ENCODE data around the gene ACOT6.
"Not testable (repeated sequence)": the region's sequence is repeated elsewhere in the genome, so short reads cannot be mapped to it uniquely, and the experiment has no call there.

Gene ACOT6

DNA sequence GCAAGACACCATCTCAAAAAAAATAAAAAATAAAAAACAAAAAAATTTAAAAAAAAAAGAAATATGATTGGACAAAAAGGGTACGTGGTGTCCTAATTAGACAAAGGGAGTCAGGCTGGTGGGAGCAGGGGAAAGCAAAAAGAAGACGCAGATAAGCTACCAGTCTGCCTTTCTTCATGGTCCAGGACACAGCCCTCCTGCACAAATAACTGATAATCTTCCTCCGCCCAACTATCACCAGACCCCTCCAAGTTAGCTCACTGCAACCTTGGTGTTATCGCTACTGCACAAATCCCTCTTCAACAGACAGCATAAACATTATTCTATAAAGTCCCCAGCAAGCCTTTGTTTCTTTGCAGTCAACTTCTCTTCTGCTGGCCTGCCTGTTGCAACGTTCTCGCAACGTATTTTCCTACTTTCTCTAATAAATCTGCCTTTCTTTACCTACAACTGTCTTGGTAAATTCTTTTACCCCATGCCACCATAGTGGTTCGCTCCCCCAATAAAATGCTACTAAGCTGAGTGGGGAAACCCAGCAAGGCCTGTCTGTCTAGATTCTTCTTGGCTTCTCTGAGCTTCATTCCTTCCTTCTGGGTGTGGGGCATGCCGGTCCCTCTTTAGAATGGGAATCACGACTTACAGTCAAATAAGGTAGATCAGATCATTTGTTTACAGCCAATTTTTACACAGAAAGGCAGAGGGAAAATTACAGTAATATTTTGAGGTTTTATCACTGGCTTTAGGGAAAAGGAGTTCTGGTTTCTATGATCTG lies 17.9 kb downstream of the ACOT6 start:
- Histone ChIP-seq H3F3A (ENCODE audit: insufficient read depth, low read length) (no peaks in the 10 kb centered on the region), H3K9me2 (ENCODE audit: low read depth, low read length) (no peaks in the 10 kb centered on the region), H2AFZ (ENCODE audit: low read length) (no peak overlapping the region), H3K9ac (ENCODE audit: low read length) (no peak overlapping the region), H4K20me1 (ENCODE audit: insufficient read depth, low read length) (no peaks in the 10 kb centered on the region), H3K36me3 (ENCODE audit: insufficient read depth, low read length) (no peaks in the 10 kb centered on the region), H3K79me2 (ENCODE audit: insufficient read depth, low read length) (no peaks in the 10 kb centered on the region), H3K27me3 (ENCODE audit: insufficient read depth, low read length) (no peaks in the 10 kb centered on the region), H3K4me1 (ENCODE audit: insufficient read depth, low read length, severe bottlenecking) (peaks cover 17% of the 10 kb centered on the region), H3K9me3 (ENCODE audit: low read length) (no peaks in the 10 kb centered on the region), H3K4me2 (ENCODE audit: low read length) (no peak overlapping the region), H3K27ac (ENCODE audit: low read depth, low read length, poor library complexity, severe bottlenecking) (no peak overlapping the region), H3K4me3 (ENCODE audit: low read depth, low read length, poor library complexity, severe bottlenecking) (no peak overlapping the region)
- TF ChIP-seq, protein P1, sequence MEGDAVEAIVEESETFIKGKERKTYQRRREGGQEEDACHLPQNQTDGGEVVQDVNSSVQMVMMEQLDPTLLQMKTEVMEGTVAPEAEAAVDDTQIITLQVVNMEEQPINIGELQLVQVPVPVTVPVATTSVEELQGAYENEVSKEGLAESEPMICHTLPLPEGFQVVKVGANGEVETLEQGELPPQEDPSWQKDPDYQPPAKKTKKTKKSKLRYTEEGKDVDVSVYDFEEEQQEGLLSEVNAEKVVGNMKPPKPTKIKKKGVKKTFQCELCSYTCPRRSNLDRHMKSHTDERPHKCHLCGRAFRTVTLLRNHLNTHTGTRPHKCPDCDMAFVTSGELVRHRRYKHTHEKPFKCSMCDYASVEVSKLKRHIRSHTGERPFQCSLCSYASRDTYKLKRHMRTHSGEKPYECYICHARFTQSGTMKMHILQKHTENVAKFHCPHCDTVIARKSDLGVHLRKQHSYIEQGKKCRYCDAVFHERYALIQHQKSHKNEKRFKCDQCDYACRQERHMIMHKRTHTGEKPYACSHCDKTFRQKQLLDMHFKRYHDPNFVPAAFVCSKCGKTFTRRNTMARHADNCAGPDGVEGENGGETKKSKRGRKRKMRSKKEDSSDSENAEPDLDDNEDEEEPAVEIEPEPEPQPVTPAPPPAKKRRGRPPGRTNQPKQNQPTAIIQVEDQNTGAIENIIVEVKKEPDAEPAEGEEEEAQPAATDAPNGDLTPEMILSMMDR (IDR thresholded peaks at IDR 0.05; ENCODE audit: low read length), result no peak
- no peak for TF ChIP-seq EZH2 (IDR thresholded peaks at IDR 0.05; ENCODE audit: borderline replicate concordance, low read length)

DNA sequence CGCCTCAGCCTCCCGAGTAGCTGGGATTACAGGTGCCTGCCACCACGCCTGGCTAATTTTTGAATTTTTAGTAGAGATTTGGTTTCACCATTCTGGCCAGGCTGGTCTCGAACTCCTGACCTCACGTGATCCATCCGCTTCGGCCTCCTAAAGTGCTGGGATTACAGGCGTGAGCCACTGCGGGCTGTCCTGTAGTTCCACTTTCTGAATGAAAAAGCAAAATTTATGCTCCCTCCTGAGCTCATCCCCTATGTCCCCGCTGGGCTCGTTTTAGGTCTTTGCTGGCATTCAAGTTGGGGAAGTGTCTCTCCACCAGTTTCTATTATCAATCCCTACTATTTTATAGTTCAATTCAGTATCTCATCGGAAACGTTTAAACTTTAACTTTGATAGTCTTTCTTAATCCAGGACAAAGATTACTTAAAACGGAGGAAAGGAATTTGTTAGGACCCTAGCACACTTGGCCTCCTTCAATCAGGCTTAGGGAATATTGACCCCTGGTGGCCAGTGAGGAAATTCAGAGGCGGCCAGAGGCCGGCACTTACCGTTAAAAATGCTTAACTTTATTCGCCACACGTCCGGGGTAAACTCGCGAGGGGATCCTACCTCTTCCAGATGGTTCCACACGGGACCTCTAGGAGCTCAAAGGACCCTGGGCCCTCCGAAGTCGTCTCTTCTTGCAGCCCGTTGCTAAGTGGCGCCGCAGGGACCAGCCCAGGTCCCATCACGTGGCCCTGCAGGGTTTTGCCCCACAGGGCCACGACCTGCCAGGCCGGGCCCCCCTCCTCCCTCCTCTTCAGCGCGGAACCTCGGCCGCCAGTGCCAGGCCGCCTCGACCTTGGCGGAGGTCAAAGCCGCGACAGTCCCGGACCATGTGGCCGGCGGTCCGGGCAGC lies 21.0 kb downstream of the ACOT6 start:
- Histone ChIP-seq H3K4me2 (ENCODE audit: low read length) (peak overlapping the region; percentile 97), H3K4me1 (ENCODE audit: insufficient read depth, low read length, severe bottlenecking) (peaks cover 17% of the 10 kb centered on the region), H3K27ac (ENCODE audit: low read depth, low read length, poor library complexity, severe bottlenecking) (no peak overlapping the region), H3K9me3 (ENCODE audit: low read length) (no peaks in the 10 kb centered on the region), H3K9me2 (ENCODE audit: low read depth, low read length) (no peaks in the 10 kb centered on the region), H3F3A (ENCODE audit: insufficient read depth, low read length) (no peaks in the 10 kb centered on the region), H4K20me1 (ENCODE audit: insufficient read depth, low read length) (no peaks in the 10 kb centered on the region), H3K79me2 (ENCODE audit: insufficient read depth, low read length) (no peaks in the 10 kb centered on the region), H2AFZ (ENCODE audit: low read length) (peak overlapping the region; percentile 94), H3K27me3 (ENCODE audit: insufficient read depth, low read length) (no peaks in the 10 kb centered on the region), H3K4me3 (ENCODE audit: low read depth, low read length, poor library complexity, severe bottlenecking) (peak overlapping the region; percentile 64), H3K9ac (ENCODE audit: low read length) (peak overlapping the region; percentile 66), H3K36me3 (ENCODE audit: insufficient read depth, low read length) (no peaks in the 10 kb centered on the region)
- TF ChIP-seq, protein P1 (IDR thresholded peaks at IDR 0.05; ENCODE audit: low read length), result peak; percentile 93
- no peak for TF ChIP-seq EZH2 (IDR thresholded peaks at IDR 0.05; ENCODE audit: borderline replicate concordance, low read length)

DNA sequence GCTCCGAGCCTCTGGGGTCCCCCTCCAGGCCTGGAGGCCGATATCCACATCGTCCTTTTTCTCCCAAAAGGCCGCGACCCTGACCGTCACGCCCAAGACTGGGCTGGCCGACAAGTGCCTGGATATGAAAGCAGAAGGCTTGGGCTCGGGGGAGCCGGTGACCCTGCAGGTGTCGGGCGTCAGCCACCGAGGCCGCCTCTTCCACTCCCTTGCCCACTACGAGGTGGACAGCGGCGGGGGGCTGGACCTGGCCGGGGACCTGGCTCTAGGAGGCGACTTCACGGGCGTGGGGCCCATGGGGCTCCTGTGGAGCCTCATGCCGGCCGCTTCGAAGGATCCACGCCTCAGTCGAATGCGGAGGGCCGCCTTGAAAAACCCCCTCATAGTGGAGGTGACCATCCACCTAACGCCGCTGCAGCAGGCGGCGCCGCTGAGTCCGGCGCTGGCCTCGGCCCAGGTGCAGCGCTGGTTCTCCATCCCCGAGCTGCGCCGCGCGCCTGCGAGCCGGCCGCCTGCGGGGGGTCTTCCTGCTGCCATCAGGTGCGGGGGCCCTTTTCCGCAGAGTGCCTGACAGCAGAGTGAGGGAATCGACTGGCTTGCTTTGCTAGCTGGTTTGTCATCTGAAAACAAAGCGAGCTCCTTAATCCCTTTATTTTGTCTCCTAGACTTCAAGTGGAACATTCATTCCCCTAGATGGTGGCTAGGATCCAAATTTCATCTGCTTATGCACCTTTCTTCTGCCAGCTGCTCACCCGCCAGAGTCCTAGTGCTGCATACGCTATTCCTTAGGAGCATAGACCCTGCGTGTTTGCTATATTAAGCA lies 21.9 kb downstream of the ACOT6 start:
- TF ChIP-seq, protein P1 (IDR thresholded peaks at IDR 0.05; ENCODE audit: low read length), result peak; percentile 34
- TF ChIP-seq EZH2 (IDR thresholded peaks at IDR 0.05; ENCODE audit: borderline replicate concordance, low read length), result no peak
- no peaks in the 10 kb centered on the region for H3F3A ChIP-seq (ENCODE audit: insufficient read depth, low read length)
- no peaks in the 10 kb centered on the region for H3K9me3 ChIP-seq (ENCODE audit: low read length)
- H3K79me2 ChIP-seq (ENCODE audit: insufficient read depth, low read length), result no peaks in the 10 kb centered on the region
- peak overlapping the region; percentile 64 for H3K4me3 ChIP-seq (ENCODE audit: low read depth, low read length, poor library complexity, severe bottlenecking)
- no peaks in the 10 kb centered on the region for H3K27me3 ChIP-seq (ENCODE audit: insufficient read depth, low read length)
- no peaks in the 10 kb centered on the region for H3K36me3 ChIP-seq (ENCODE audit: insufficient read depth, low read length)
- no peak overlapping the region for H3K27ac ChIP-seq (ENCODE audit: low read depth, low read length, poor library complexity, severe bottlenecking)
- H3K4me1 ChIP-seq (ENCODE audit: insufficient read depth, low read length, severe bottlenecking), result peaks cover 17% of the 10 kb centered on the region
- no peaks in the 10 kb centered on the region for H4K20me1 ChIP-seq (ENCODE audit: insufficient read depth, low read length)
- peak overlapping the region; percentile 66 for H3K9ac ChIP-seq (ENCODE audit: low read length)
- H3K4me2 ChIP-seq (ENCODE audit: low read length), result peak overlapping the region; percentile 97
- peak overlapping the region; percentile 94 for H2AFZ ChIP-seq (ENCODE audit: low read length)
- H3K9me2 ChIP-seq (ENCODE audit: low read depth, low read length), result no peaks in the 10 kb centered on the region

DNA sequence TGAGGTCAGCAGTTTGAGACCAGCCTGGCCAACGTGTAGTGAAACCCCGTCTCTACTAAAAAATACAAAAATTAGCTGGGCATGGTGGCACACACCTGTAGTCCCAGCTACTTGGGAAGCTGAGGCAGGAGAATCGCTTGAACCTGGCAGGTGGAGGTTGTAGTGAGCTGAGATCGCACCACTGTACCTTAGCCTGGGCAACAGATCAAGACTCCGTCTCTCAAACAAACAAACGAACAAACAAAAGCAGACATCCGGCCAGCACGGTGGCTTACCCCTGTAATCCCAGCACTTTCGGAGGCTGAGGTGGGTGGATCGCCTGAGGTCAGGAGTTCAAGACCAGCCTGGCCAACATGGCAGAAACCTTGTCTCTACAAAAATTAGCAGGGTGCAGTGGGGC lies 24.0 kb downstream of the ACOT6 start:
- H3K4me1 ChIP-seq (ENCODE audit: insufficient read depth, low read length, severe bottlenecking), result peaks cover 17% of the 10 kb centered on the region
- not testable (repeated sequence) for H3K27ac ChIP-seq (ENCODE audit: low read depth, low read length, poor library complexity, severe bottlenecking); H2AFZ ChIP-seq (ENCODE audit: low read length); H3K9me3 ChIP-seq (ENCODE audit: low read length); H3K79me2 ChIP-seq (ENCODE audit: insufficient read depth, low read length); H4K20me1 ChIP-seq (ENCODE audit: insufficient read depth, low read length); H3K9ac ChIP-seq (ENCODE audit: low read length); H3K27me3 ChIP-seq (ENCODE audit: insufficient read depth, low read length); H3K4me3 ChIP-seq (ENCODE audit: low read depth, low read length, poor library complexity, severe bottlenecking); H3K9me2 ChIP-seq (ENCODE audit: low read depth, low read length); H3K36me3 ChIP-seq (ENCODE audit: insufficient read depth, low read length); H3K4me2 ChIP-seq (ENCODE audit: low read length); H3F3A ChIP-seq (ENCODE audit: insufficient read depth, low read length)

Measured in OCI-LY1 (cell line).